ENCODE data around the gene SEBOX. TPM values are rescaled to one million over a fixed set of nuclear protein-coding genes. Genes with fewer than 3 reads are reported as not detected.

Gene SEBOX
- polyA plus RNA-seq, 1 experiment = not detected

GRCh38 chr17:28404461-28404811, 39.4 kb upstream of the SEBOX start:
- Histone ChIP-seq H3K4me3 (ENCODE audit: low read depth, low read length) (no peak overlapping the region), H3K27me3 (ENCODE audit: control insufficient read depth, insufficient read depth, low read length) (peaks cover 2% of the 10 kb centered on the region), H3K9me3 (ENCODE audit: control insufficient read depth, insufficient read depth, low read length) (no peaks in the 10 kb centered on the region), H3K27ac (ENCODE audit: low read depth, low read length) (no peak overlapping the region)
- no peak for TF ChIP-seq CTCF (IDR thresholded peaks at IDR 0.05; ENCODE audit: low read depth, low read length)
- CTCF ChIA-PET = interaction anchor here (6.2 kb wide), 1 partner anchor 13 kb away, joined by 39 read pairs; no protein-coding TSS in a partner anchor
- no peak for DNase-seq (ENCODE audit: low read depth, low spot score)
- POLR2A ChIA-PET = interaction anchor here (1.1 to 1.8 kb wide), 2 partner anchors 33 to 47 kb away, joined by 3 to 6 read pairs; partner anchors contain the start of genes POLDIP2 and SARM1

GRCh38 chr17:28404007-28404406, 39.0 kb upstream of the SEBOX start:
- ChIA-PET CTCF (interaction anchor here (6.2 kb wide), 1 partner anchor 13 kb away, joined by 39 read pairs; no protein-coding TSS in a partner anchor), POLR2A (interaction anchor here (1.1 kb wide), 1 partner anchor 33 kb away, joined by 3 read pairs; the partner anchor contains the start of gene SARM1)
- no peak for TF ChIP-seq CTCF (IDR thresholded peaks at IDR 0.05; ENCODE audit: low read depth, low read length)
- H3K27ac ChIP-seq (ENCODE audit: low read depth, low read length) = no peak overlapping the region
- no peaks in the 10 kb centered on the region for H3K9me3 ChIP-seq (ENCODE audit: control insufficient read depth, insufficient read depth, low read length)
- H3K27me3 ChIP-seq (ENCODE audit: control insufficient read depth, insufficient read depth, low read length) = no peaks in the 10 kb centered on the region
- DNase-seq (ENCODE audit: low read depth, low spot score) = no peak
- no peak overlapping the region for H3K4me3 ChIP-seq (ENCODE audit: low read depth, low read length)

GRCh38 chr17:28402844-28403243, 37.8 kb upstream of the SEBOX start:
- no peak for TF ChIP-seq CTCF (IDR thresholded peaks at IDR 0.05; ENCODE audit: low read depth, low read length)
- ChIA-PET POLR2A (no interaction called here), CTCF (no interaction called here)
- no peaks in the 10 kb centered on the region for H3K9me3 ChIP-seq (ENCODE audit: control insufficient read depth, insufficient read depth, low read length)
- H3K27ac ChIP-seq (ENCODE audit: low read depth, low read length) = no peak overlapping the region
- no peak overlapping the region for H3K4me3 ChIP-seq (ENCODE audit: low read depth, low read length)
- H3K27me3 ChIP-seq (ENCODE audit: control insufficient read depth, insufficient read depth, low read length) = no peaks in the 10 kb centered on the region
- no peak for DNase-seq (ENCODE audit: low read depth, low spot score)

GRCh38 chr17:28402224-28402630, 37.2 kb upstream of the SEBOX start:
- Histone ChIP-seq H3K9me3 (ENCODE audit: control insufficient read depth, insufficient read depth, low read length) (no peaks in the 10 kb centered on the region), H3K27me3 (ENCODE audit: control insufficient read depth, insufficient read depth, low read length) (no peaks in the 10 kb centered on the region), H3K27ac (ENCODE audit: low read depth, low read length) (no peak overlapping the region), H3K4me3 (ENCODE audit: low read depth, low read length) (no peak overlapping the region)
- no peak for DNase-seq (ENCODE audit: low read depth, low spot score)
- CTCF ChIA-PET = interaction anchor here (1.2 kb wide), 1 partner anchor 139 kb away, joined by 3 read pairs; no protein-coding TSS in a partner anchor
- POLR2A ChIA-PET = no interaction called here
- TF ChIP-seq CTCF (IDR thresholded peaks at IDR 0.05; ENCODE audit: low read depth, low read length) = no peak

- DNase-seq (ENCODE audit: low read depth, low spot score) = no peak
- no peak for TF ChIP-seq CTCF (IDR thresholded peaks at IDR 0.05; ENCODE audit: low read depth, low read length)
- Histone ChIP-seq H3K4me3 (ENCODE audit: low read depth, low read length) (no peak overlapping the region), H3K27ac (ENCODE audit: low read depth, low read length) (no peak overlapping the region), H3K27me3 (ENCODE audit: control insufficient read depth, insufficient read depth, low read length) (no peaks in the 10 kb centered on the region), H3K9me3 (ENCODE audit: control insufficient read depth, insufficient read depth, low read length) (no peaks in the 10 kb centered on the region)
- CTCF ChIA-PET = interaction anchor here (0.5 kb wide), 1 partner anchor 85 kb away, joined by 3 read pairs; no protein-coding TSS in a partner anchor
- POLR2A ChIA-PET = no interaction called here
Observed at GRCh38 chr17:28399808-28400207, 34.8 kb upstream of the SEBOX start.
